ENCODE results near the gene ZNF618.

Gene ZNF618

GRCh38 chr9:113882636-113883164 lies 6.6 kb downstream of the ZNF618 start:
- H3K36me3 ChIP-seq, result no peaks in the 10 kb centered on the region
- no peaks in the 10 kb centered on the region for H3K9me3 ChIP-seq
- intact Hi-C loops (cut with DNase I; ENCODE audit: low total_unique reads), result loop anchor here (10.0 kb wide), 1 partner anchor 52 kb away; no protein-coding TSS in a partner anchor
- H3K4me3 ChIP-seq, result no peak overlapping the region
- H3K4me1 ChIP-seq, result peaks cover 0 to 71% (median 40%) of the 10 kb centered on the region in 4 donors
- DNase-seq, result no peak
- TF ChIP-seq CTCF (IDR thresholded peaks at IDR 0.05), result no peak
- H3K27me3 ChIP-seq, result no peaks in the 10 kb centered on the region
- peak overlapping the region in 1 of 2 donors; percentile 17 for H3K27ac ChIP-seq

GRCh38 chr9:113885183-113886025 lies 9.3 kb downstream of the ZNF618 start:
- DNase-seq, result no peak
- TF ChIP-seq CTCF (IDR thresholded peaks at IDR 0.05), result no peak
- intact Hi-C loops (cut with DNase I; ENCODE audit: low total_unique reads), result loop anchor here (10.0 kb wide), 1 partner anchor 49 kb away; no protein-coding TSS in a partner anchor
- Histone ChIP-seq H3K27ac (peak overlapping the region; percentile 39 to 50), H3K27me3 (no peaks in the 10 kb centered on the region), H3K4me1 (peaks cover 0 to 48% (median 34%) of the 10 kb centered on the region in 4 donors), H3K4me3 (peak overlapping the region; percentile 43 to 47), H3K9me3 (peaks cover 0 to 2% (median 0%) of the 10 kb centered on the region in 3 donors), H3K36me3 (peaks cover 0 to under 1% (median 0%) of the 10 kb centered on the region in 3 donors)

- H3K4me3 ChIP-seq, result peak overlapping the region; percentile 43 to 47
- peaks cover 0 to 5% (median 0%) of the 10 kb centered on the region in 3 donors for H3K9me3 ChIP-seq
These were observed 9.9 kb downstream of the ZNF618 start for GRCh38 chr9:113886026-113886369.

GRCh38 chr9:113886466-113886865 lies 10.4 kb downstream of the ZNF618 start:
- Histone ChIP-seq H3K9me3 (peaks cover 0 to 5% (median 0%) of the 10 kb centered on the region in 3 donors), H3K27me3 (no peaks in the 10 kb centered on the region), H3K4me3 (peak overlapping the region; percentile 43 to 47), H3K27ac (peak overlapping the region in 1 of 2 donors; percentile 50), H3K36me3 (peaks cover 0 to 3% (median 0%) of the 10 kb centered on the region in 3 donors), H3K4me1 (peaks cover 0 to 47% (median 34%) of the 10 kb centered on the region in 4 donors)
- no peak for DNase-seq
- intact Hi-C loops (cut with DNase I; ENCODE audit: low total_unique reads), result loop anchor here (10.0 kb wide), 1 partner anchor 48 kb away; no protein-coding TSS in a partner anchor
- TF ChIP-seq CTCF (IDR thresholded peaks at IDR 0.05), result no peak

More at GRCh38 chr9:113886026-113886369, 9.9 kb downstream of the ZNF618 start:
- DNase-seq, result no peak
- Histone ChIP-seq H3K27ac (peak overlapping the region; percentile 39 to 50), H3K36me3 (peaks cover 0 to 3% (median 0%) of the 10 kb centered on the region in 3 donors), H3K27me3 (no peaks in the 10 kb centered on the region), H3K4me1 (peaks cover 0 to 48% (median 34%) of the 10 kb centered on the region in 4 donors)
- no peak for TF ChIP-seq CTCF (IDR thresholded peaks at IDR 0.05)
- intact Hi-C loops (cut with DNase I; ENCODE audit: low total_unique reads), result loop anchor here (10.0 kb wide), 1 partner anchor 49 kb away; no protein-coding TSS in a partner anchor

- Histone ChIP-seq H3K4me1 (peaks cover 0 to 42% (median 32%) of the 10 kb centered on the region in 4 donors), H3K36me3 (peaks cover 0 to 3% (median 0%) of the 10 kb centered on the region in 3 donors), H3K27me3 (no peaks in the 10 kb centered on the region), H3K9me3 (peaks cover 0 to 5% (median 0%) of the 10 kb centered on the region in 3 donors), H3K27ac (peak overlapping the region; percentile 4 to 36), H3K4me3 (peak overlapping the region in 1 of 2 donors; percentile 43)
- TF ChIP-seq CTCF (IDR thresholded peaks at IDR 0.05), result no peak
- intact Hi-C loops (cut with DNase I; ENCODE audit: low total_unique reads), result loop anchor here (10.0 kb wide), 1 partner anchor 48 kb away; no protein-coding TSS in a partner anchor
- no peak for DNase-seq
These were observed 10.8 kb downstream of the ZNF618 start for GRCh38 chr9:113886933-113887332.

All from tibial artery (tissue), 4 donors.